AG04449 (cell line): ENCODE results near the gene PDE8A.
"Not testable (repeated sequence)": the region's sequence is repeated elsewhere in the genome, so short reads cannot be mapped to it uniquely, and the experiment has no call there.

Experiments
- CTCF ChIA-PET: fragments of 350-600 bp; formaldehyde crosslinking; extraction: SDS; loops from one replicate; lab custom pipeline; 2021; ENCODE audit warnings: antibody characterized with exemption; lab: Yijun Ruan, JAX
- POLR2A ChIA-PET: fragments of 400-600, 350-600 bp; formaldehyde crosslinking; extraction: SDS; loops from one replicate; lab custom pipeline; 2020; ENCODE audit warnings: antibody characterized with exemption, inconsistent platforms; lab: Yijun Ruan, JAX
- DNase-seq: peaks from one replicate; pipeline ENCODE4 v3.0.0-alpha.2; 2010; ENCODE audit warnings: low read depth, low spot score
- H3K4me3 ChIP-seq: 2 replicates; pipeline ENCODE4 v1.5.1; 2011; ENCODE audit warnings: low read depth, mild to moderate bottlenecking, control low read depth, low read length
- CTCF ChIP-seq: IDR thresholded peaks from one replicate; pipeline ENCODE4 v1.5.1; 2011; ENCODE audit warnings: mild to moderate bottlenecking, moderate library complexity, low read length, control low read depth, inconsistent platforms; ENCODE audit not compliant: insufficient read depth; ENCODE audit errors: missing control alignments

PDE8A gene

DNA sequence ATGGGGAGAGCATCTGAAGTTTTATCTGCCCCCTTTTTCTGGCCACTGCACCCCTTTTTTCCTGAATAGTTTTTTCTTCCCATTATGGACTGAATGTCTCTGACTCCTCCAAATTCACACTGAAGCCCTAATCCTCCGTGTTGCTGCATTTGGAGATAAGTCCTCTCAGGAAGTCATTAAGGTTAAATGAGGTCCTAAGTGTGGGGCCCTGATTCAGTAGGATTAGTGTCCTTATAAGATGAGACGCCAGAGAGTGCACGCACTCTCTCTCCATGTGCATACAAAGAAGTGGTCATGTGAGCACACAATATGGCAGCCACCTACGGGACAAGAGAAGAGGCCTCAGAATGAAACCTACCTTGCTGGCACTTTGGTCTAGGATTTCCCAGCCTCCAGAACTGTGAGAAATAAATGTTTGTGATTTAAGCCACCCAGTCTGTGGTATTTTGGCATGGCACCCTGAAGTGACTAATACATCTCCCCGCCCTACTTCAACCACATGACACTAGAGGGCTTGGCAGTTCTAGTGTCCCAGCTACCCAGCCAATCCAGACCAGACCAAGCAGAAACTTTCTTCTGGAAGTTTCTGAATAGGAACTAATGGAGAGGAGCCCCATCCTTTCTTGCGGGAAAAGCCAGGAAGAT is 191.3 kb downstream of the PDE8A start:
- H3K4me3 ChIP-seq: no peak overlapping the region
- CTCF ChIA-PET: no interaction called here
- no peak for TF ChIP-seq CTCF
- DNase-seq: no peak
- POLR2A ChIA-PET: no interaction called here

DNA sequence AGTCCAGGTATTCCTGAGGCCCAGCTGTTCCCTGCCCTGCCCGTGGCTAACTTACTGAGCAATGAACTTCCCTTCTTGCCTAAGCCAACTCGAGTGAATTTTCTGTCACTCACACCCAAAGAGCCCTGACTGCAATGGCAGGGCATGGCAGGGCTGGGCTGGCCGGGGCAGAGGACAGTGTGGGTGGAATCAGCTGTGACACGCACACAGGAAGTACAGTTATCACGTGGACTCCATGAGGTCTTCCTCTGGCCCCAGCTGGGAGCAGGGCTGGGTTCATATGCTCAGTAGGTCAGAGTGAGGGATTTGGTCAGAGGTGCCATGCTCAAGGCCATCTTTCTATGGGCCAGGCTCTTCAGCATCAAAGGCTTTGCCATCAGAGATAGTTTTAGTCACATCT is 192.0 kb downstream of the PDE8A start:
- DNase-seq, H3K4me3 ChIP-seq, POLR2A ChIA-PET, CTCF ChIA-PET: not testable (repeated sequence)

DNA sequence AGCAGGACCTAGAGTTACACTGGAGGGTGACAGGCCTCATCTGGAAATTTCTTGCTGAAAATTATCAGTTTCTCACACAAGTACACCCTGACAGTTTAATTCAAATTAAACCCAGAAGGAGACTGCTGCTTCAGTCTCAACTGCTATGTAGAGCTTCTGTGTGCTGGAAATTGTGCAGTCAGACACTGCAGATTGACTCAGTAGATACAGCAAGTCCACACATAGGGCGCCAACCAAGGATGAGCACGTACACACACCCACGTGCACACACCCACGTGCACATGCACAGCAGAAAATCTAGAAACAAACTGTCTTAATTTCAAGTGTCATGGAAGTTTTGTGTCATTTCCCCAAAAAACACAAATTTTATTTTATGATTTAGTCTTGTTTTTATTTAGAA is 192.9 kb downstream of the PDE8A start:
- POLR2A ChIA-PET: no interaction called here
- no peak for DNase-seq
- CTCF ChIA-PET: no interaction called here
- no peak for TF ChIP-seq CTCF
- no peak overlapping the region for H3K4me3 ChIP-seq

GRCh38 chr15:85177042-85177515 is 195.4 kb downstream of the PDE8A start:
- DNase-seq, H3K4me3 ChIP-seq, POLR2A ChIA-PET: not testable (repeated sequence)
- CTCF ChIA-PET: interaction anchor here (0.6 kb wide), 1 partner anchor 8 kb away, joined by 3 read pairs; no protein-coding TSS in a partner anchor

DNA sequence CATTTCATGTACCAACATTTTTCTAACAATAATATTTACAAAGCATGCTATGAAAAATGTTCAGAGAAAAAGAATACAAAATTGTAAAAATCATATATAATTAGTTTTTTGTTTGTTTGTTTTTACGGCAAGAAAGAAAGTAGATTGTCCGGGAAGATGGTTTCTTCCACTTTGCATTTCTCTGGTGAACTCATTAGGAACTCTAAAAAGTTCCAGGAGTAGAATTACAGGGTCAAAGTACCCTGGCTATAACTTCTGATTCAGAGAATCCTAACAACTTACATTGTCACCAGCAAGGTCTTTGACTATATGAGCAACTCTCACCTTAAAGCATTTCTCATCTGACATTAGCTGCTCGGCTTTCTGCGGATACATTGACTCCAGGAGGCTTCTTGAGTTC is 196.7 kb downstream of the PDE8A start:
- CTCF ChIA-PET: no interaction called here

GRCh38 chr15:85179700-85180099 is 198.0 kb downstream of the PDE8A start:
- POLR2A ChIA-PET: no interaction called here
- CTCF ChIA-PET: interaction anchor here (0.8 kb wide), 1 partner anchor 592 kb away, joined by 4 read pairs; no protein-coding TSS in a partner anchor

More for the DNA sequence above, 196.7 kb downstream of the PDE8A start:
- no peak for DNase-seq
- TF ChIP-seq CTCF: no peak
- H3K4me3 ChIP-seq: no peak overlapping the region
- POLR2A ChIA-PET: no interaction called here

GRCh38 chr15:85185350-85185749 is 203.7 kb downstream of the PDE8A start:
- CTCF ChIA-PET, POLR2A ChIA-PET, H3K4me3 ChIP-seq, DNase-seq: not testable (repeated sequence)

More at GRCh38 chr15:85179700-85180099, 198.0 kb downstream of the PDE8A start:
- TF ChIP-seq CTCF: no peak
- DNase-seq: no peak
- H3K4me3 ChIP-seq: no peak overlapping the region

DNA sequence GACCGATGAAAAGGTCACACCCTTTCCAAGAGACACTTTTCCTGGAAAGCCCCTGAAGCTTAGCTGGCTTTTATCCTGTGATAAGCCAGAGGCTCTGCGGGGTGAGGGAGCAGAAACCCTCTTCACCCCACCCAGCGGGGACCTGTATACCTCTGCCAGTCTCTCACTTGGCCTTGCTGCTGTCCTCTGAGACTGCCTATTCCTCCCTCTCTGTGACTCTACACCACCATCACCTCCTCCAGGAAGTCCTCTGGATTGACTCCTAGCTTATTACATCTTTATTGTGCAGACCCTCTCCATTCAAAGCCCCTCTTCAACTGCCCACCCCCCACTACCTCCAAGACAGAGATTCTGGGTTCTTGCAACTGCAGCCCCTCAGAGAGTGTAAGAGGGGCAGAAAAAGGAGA is 206.5 kb downstream of the PDE8A start:
- CTCF ChIA-PET, POLR2A ChIA-PET, H3K4me3 ChIP-seq, DNase-seq: not testable (repeated sequence)
